C4-2B (cell line): Measurements from ENCODE around the gene GRIP2.

Source experiments
- CTCF ChIP-seq: fragments of 450-650 bp; conservative IDR thresholded peaks from 2 replicates; pipeline ENCODE4 v1.5.1; 2017; ENCODE audit warnings: mild to moderate bottlenecking
- ZFX ChIP-seq: fragments of 450-650 bp; IDR thresholded peaks from 2 replicates; pipeline ENCODE4 v1.6.1; 2017

GRCh38 chr3:14487821-14488220, 52.3 kb downstream of the GRIP2 start:
- TF ChIP-seq CTCF (no peak), ZFX (no peak)
